H1 (cell line): ENCODE measurements around the gene RBM47.

Source experiments
- BRCA1 ChIP-seq: IDR thresholded peaks from 2 replicates; pipeline ENCODE4 v1.6.1; 2012; ENCODE audit warnings: low read depth, low read length, improper control_type of control experiment
- CHD1 ChIP-seq: IDR thresholded peaks from 2 replicates; pipeline ENCODE4 v1.6.1; 2012; ENCODE audit warnings: low read depth, low read length, improper control_type of control experiment
- EGR1 ChIP-seq: IDR thresholded peaks from 2 replicates; pipeline ENCODE4 v1.6.1; 2011; ENCODE audit warnings: low read depth, low read length, borderline replicate concordance
- POLR2A ChIP-seq, 2 experiments: IDR thresholded peaks; 1 replicate in 1 of 2; 2 replicates in 1 of 2; pipeline ENCODE4 v1.6.1; 2011; ENCODE audit warnings: low read depth in 2 of 2, low read length in 2 of 2, mild to moderate bottlenecking in 2 of 2; ENCODE audit errors: control extremely low read depth in 1 of 2
- POLR2AphosphoS5 ChIP-seq: IDR thresholded peaks from 2 replicates; pipeline ENCODE4 v1.6.1; 2011; ENCODE audit warnings: low read depth, low read length
- SIN3A ChIP-seq, 2 experiments: IDR thresholded peaks in 1 of 2; conservative IDR thresholded peaks in 1 of 2; 2 replicates each; pipeline ENCODE4 v1.6.1; 2011 to 2012; ENCODE audit warnings: low read length in 2 of 2, improper control_type of control experiment in 1 of 2, low read depth in 1 of 2, mild to moderate bottlenecking in 1 of 2
- SP4 ChIP-seq: IDR thresholded peaks from 2 replicates; pipeline ENCODE4 v1.6.1; 2012; ENCODE audit warnings: low read length, inconsistent platforms
- TBP ChIP-seq: IDR thresholded peaks from 2 replicates; pipeline ENCODE4 v1.6.1; 2011; ENCODE audit warnings: low read depth, low read length, improper control_type of control experiment
- YY1 ChIP-seq: IDR thresholded peaks from 2 replicates; pipeline ENCODE4 v1.6.1; 2011; ENCODE audit warnings: low read depth, mild to moderate bottlenecking, low read length
- TF ChIP-seq, protein P1 (sequence below), 3 experiments: IDR thresholded peaks; 1 replicate in 2 of 3; 2 replicates in 1 of 3; pipeline versions ENCODE4 v1.5.1 to v1.6.1; 2011; ENCODE audit warnings: low read length in 3 of 3, mild to moderate bottlenecking in 3 of 3, inconsistent platforms in 2 of 3, low read depth in 1 of 3, moderate library complexity in 1 of 3; ENCODE audit not compliant: insufficient read depth in 1 of 3; ENCODE audit errors: control extremely low read depth in 1 of 3
- TF ChIP-seq, protein P2 (sequence below): IDR thresholded peaks from 2 replicates; pipeline ENCODE4 v1.6.1; 2012; ENCODE audit warnings: low read length, inconsistent platforms

DNA sequence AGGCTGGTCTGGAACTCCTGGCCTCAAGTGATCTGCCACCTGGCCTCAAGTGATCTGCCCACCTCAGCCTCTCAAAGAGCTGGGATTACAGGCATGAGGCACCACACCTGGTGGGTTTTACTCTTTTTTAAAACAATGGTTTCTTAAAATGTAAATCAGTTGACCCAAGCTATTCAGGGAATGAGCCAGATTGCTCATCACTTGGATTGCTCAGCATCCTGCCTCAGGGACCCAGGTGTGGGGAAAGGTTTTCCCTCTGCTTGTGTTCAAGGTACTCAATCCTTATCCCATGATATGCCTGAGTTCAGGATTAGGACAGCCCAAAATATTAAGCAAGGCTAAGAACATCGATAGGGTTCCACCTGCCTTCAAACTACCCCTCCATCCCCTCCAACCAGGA is 227.1 kb downstream of the RBM47 start:
- TF ChIP-seq TBP (no peak), YY1 (no peak), POLR2A (IDR thresholded peaks at IDR 0.05; ENCODE audit: control extremely low read depth in 1 of 2, low read depth in 2 of 2, low read length in 2 of 2) (no peak), POLR2AphosphoS5 (no peak), SP4 (no peak), EGR1 (no peak), CHD1 (no peak), BRCA1 (no peak), SIN3A (conservative IDR thresholded peaks at IDR 0.05 in 1 of 2, IDR thresholded peaks at IDR 0.05 in 1 of 2; ENCODE audit: low read depth in 1 of 2, low read length in 2 of 2) (no peak)
- TF ChIP-seq, protein P1, sequence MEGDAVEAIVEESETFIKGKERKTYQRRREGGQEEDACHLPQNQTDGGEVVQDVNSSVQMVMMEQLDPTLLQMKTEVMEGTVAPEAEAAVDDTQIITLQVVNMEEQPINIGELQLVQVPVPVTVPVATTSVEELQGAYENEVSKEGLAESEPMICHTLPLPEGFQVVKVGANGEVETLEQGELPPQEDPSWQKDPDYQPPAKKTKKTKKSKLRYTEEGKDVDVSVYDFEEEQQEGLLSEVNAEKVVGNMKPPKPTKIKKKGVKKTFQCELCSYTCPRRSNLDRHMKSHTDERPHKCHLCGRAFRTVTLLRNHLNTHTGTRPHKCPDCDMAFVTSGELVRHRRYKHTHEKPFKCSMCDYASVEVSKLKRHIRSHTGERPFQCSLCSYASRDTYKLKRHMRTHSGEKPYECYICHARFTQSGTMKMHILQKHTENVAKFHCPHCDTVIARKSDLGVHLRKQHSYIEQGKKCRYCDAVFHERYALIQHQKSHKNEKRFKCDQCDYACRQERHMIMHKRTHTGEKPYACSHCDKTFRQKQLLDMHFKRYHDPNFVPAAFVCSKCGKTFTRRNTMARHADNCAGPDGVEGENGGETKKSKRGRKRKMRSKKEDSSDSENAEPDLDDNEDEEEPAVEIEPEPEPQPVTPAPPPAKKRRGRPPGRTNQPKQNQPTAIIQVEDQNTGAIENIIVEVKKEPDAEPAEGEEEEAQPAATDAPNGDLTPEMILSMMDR (IDR thresholded peaks at IDR 0.05; ENCODE audit: control extremely low read depth in 1 of 3, insufficient read depth in 1 of 3, low read depth in 1 of 3, low read length in 3 of 3) = no peak
- TF ChIP-seq, protein P2, sequence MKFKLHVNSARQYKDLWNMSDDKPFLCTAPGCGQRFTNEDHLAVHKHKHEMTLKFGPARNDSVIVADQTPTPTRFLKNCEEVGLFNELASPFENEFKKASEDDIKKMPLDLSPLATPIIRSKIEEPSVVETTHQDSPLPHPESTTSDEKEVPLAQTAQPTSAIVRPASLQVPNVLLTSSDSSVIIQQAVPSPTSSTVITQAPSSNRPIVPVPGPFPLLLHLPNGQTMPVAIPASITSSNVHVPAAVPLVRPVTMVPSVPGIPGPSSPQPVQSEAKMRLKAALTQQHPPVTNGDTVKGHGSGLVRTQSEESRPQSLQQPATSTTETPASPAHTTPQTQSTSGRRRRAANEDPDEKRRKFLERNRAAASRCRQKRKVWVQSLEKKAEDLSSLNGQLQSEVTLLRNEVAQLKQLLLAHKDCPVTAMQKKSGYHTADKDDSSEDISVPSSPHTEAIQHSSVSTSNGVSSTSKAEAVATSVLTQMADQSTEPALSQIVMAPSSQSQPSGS = no peak
